ENCODE results near the gene TLCD2.
A peak's percentile ranks its signal among the peaks of the same experiment; 100 is the strongest.
"Not testable (repeated sequence)": the region's sequence is repeated elsewhere in the genome, so short reads cannot be mapped to it uniquely, and the experiment has no call there.

TLCD2 gene

DNA sequence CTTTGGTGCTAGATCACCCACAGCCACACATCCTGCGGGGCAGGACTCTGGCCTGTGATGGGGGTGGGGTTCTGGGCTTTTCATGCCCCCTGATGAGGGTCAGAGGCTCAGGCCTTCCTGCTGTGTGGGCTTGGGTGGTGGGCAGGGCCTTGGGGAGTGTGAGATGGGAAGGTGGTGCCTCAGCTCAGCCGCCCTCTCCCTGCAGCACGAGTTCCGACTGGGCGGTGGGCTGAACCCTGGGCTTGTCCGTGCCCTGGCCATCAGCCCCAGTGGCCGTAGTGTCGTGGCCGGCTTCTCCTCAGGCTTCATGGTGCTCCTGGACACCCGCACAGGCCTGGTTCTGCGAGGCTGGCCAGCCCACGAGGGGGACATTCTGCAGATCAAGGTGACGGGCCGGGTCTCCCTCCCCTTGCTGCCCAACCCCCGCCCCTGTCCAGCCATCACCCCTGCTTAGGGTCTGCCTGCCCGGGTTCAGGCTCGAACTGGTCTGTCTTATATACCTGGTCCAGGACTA is 25.7 kb upstream of the TLCD2 start:
- no peak for DNase-seq (ENCODE audit: low read depth in 2 of 2)

GRCh38 chr17:1735418-1735817 is 25.2 kb upstream of the TLCD2 start:
- no peak for DNase-seq (ENCODE audit: low read depth in 2 of 2)

GRCh38 chr17:1733759-1734158 is 23.6 kb upstream of the TLCD2 start:
- DNase-seq (ENCODE audit: low read depth in 2 of 2): no peak

DNA sequence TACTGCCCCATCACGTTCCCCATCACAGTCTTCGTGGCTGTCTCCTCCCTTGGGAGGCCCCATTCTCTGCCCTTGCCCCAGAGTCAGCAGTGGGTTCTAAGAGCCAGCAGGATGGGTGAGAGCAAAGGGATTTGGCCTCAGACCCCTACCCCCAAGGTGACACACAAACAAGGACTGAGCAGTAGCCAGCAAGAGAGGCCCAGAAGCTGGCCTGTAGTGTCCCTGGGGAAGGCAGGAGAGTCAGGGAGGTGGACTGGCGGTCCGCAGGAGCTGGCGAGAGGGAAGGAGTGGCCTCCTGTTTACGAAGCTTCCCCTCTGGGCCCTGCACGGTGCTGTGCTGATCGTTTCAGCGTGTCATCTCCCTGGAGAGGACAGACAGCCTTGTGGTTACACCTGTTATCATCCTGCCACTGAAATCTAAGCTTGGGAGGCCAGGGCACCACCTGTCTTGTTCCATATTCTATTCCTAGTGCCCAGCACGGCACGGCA is 22.7 kb upstream of the TLCD2 start:
- no peak for DNase-seq (ENCODE audit: low read depth in 2 of 2)

GRCh38 chr17:1732241-1732832 is 22.2 kb upstream of the TLCD2 start:
- no peak for DNase-seq (ENCODE audit: low read depth in 2 of 2)

DNA sequence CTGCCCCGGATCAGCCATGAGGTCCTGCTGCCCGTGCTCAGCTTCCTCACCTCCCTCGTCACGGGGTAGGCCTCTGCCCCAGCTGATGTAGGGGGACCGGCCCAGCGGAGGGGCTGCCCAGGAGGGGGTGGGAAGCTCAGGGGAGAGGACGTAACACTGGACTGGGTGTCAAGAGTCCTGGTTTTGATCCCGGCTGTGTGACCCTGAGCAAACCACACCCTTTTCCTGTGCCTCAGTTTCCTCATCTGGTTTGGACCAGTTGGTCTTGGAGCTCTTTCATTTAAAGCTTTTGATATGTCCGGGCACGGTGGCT is 21.0 kb upstream of the TLCD2 start:
- no peak for DNase-seq (ENCODE audit: low read depth in 2 of 2)

- DNase-seq (ENCODE audit: low read depth in 2 of 2): no peak
These were observed 20.4 kb upstream of the TLCD2 start for GRCh38 chr17:1730326-1731193.

DNA sequence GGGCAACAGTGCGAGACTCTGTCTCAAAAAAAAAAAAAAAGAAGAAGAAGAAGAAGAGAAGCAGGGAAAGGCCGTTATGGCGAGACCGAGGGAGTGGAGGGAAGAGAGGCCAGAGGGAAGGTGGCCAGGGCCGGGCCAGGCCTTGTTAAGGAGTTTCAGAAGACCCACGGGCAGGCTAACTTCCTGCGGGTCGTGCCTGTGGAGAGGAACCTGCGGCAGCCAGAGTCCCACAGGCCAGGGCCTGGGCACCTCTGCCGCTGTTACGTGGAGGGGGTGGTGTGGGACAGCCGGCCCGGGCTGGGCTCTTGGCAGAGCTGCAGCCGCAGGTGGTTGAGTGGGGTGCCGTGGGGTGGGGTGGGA is 19.8 kb upstream of the TLCD2 start:
- no peak for DNase-seq (ENCODE audit: low read depth in 2 of 2)

GRCh38 chr17:1727876-1728630 is 17.9 kb upstream of the TLCD2 start:
- no peak for DNase-seq (ENCODE audit: low read depth in 2 of 2)

DNA sequence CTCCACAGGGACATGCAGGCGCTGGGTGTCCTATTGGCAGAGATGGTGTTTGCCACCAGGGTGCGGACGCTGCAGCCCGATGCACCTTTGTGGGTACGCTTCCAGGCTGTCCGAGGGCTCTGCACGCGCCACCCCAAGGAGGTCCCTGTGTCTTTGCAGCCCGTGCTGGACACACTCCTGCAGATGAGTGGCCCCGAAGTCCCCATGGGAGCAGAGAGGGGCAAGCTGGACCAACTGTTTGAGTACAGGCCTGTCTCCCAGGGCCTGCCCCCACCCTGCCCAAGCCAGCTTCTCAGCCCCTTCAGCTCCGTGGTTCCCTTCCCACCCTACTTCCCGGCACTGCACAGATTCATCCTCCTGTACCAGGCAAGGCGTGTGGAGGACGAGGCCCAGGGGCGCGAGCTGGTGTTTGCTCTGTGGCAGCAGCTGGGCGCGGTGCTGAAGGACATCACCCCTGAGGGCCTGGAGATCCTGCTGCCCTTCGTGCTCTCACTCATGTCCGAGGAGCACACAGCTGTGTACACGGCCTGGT is 17.1 kb upstream of the TLCD2 start:
- no peak for DNase-seq (ENCODE audit: low read depth in 2 of 2)

GRCh38 chr17:1726626-1727257 is 16.6 kb upstream of the TLCD2 start:
- DNase-seq (ENCODE audit: low read depth in 2 of 2): no peak

DNA sequence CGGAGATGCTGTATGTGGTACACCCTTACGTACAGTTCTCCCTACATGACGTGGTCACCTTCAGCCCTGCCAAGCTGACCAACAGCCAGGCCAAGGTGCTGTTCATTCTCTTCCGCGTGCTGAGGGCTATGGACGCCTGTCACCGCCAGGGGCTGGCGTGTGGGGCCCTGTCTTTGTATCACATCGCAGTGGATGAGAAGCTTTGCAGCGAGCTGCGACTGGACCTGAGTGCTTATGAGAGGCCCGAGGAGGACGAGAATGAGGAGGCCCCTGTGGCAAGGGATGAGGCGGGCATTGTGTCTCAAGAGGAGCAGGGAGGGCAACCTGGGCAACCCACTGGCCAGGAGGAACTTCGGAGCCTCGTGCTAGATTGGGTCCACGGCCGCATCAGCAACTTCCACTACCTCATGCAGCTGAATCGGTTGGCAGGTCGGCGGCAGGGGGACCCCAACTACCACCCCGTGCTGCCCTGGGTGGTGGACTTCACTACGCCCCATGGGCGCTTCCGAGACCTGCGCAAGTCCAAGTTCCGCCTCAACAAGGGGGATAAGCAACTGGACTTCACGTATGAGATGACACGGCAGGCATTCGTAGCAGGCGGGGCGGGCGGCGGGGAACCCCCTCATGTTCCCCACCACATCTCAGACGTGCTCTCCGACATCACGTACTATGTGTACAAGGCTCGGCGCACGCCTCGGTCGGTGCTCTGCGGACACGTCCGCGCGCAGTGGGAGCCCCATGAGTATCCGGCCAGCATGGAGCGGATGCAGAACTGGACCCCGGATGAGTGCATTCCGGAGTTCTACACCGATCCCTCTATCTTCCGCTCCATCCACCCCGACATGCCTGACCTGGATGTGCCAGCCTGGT is 15.7 kb upstream of the TLCD2 start:
- no peak for DNase-seq (ENCODE audit: low read depth in 2 of 2)

GRCh38 chr17:1724869-1725641 is 14.9 kb upstream of the TLCD2 start:
- DNase-seq (ENCODE audit: low read depth in 2 of 2): no peak

DNA sequence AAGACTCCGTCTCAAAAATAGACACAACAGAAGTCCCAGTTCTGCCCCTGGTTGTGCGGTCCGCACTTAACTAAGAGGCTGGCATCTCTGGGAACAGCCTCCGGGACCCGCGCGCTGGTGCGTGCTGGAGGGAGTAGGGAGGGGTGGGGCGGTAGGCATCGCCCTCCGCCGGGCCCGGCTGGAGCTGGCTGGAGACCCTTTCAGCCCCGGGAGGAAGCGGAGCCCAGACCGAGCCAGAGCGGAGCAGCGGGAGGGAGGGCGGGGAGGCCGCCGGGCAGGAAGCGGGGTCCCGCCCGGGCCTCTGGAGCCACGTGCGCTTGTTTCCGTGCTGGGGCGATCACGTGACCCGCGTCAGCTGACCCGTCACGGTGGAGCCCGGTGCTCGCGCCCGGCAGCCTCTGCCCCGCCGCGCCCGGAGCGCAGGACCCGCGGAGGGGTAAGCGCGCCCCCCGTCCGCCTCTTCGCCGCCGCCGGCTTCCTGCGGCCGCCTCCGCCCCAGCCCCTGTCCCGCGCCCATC is 14.2 kb upstream of the TLCD2 start, which contains the start of gene WDR81:
TSS of gene WDR81 (plus strand) at position 354 of the 518 bp plus-strand sequence. CDS start 256 bp downstream, outside the sequence.
- peak; percentile 81 to 82 for DNase-seq (ENCODE audit: low read depth in 2 of 2)

- DNase-seq (ENCODE audit: low read depth in 2 of 2): not testable (repeated sequence)
These were observed 11.8 kb upstream of the TLCD2 start for GRCh38 chr17:1722022-1722421.

GRCh38 chr17:1720856-1721386 is 10.7 kb upstream of the TLCD2 start:
- DNase-seq (ENCODE audit: low read depth in 2 of 2): peak in 1 of 2 donors; percentile 61

- DNase-seq (ENCODE audit: low read depth in 2 of 2): no peak
These were observed 8.4 kb upstream of the TLCD2 start for GRCh38 chr17:1718362-1719165.

DNA sequence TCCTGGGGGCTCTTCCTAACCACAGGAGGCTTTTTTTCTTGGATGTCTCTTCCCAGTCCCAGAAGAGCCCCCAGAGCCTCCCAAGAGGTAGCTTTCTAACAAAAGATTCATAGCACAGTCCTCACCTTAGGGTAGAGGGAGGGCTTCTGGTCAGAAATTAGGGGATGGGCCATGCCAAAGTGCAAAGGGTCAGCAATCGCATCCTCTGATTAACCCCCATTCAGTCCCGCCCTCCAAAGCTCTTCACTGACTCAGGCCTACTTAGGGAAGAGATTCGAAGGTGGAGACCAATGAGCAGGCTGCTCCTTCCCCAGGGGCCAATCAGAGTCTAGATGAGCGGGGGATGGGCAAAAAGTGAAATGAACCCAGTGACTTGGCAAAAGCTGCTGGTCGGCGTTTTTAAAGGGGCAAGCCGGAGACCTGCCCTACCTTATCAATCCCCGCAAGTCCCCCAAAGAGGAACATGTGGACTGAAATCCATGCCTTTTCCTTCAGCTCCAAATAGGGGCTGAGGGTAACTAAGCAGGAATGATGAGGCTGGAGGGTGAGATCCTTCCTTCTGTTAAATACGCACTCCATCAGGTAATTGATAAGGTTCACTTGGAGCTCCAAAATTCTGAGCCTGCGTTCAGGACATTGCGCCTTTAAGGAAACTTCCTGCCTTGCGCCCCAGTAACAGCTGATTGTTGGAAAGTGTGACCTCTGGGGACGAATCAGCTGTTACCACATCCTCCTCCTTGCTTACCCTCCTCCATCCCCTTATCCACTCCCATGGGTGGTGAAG is 6.9 kb upstream of the TLCD2 start:
- peak; percentile 77 to 83 for DNase-seq (ENCODE audit: low read depth in 2 of 2)

Data from stimulated activated CD4-positive, alpha-beta T cell treated with anti-CD3 and anti-CD28 coated beads, Interleukin-15, amount 100 ng/mL, for 48 hours (primary cell).